HUES6 (cell line): ENCODE data around the gene HDAC10.

ENCODE experiments used
- H3K27ac ChIP-seq: 2 replicates; pipeline ENCODE4 v1.7.0; 2013; ENCODE audit warnings: low read depth, mild to moderate bottlenecking, low read length, inconsistent platforms
- H3K27me3 ChIP-seq: 2 replicates; pipeline ENCODE4 v1.6.1; 2013; ENCODE audit warnings: low read length; ENCODE audit not compliant: control insufficient read depth, insufficient read depth
- H3K36me3 ChIP-seq: 2 replicates; pipeline ENCODE4 v1.6.1; 2013; ENCODE audit warnings: low read length; ENCODE audit not compliant: control insufficient read depth, insufficient read depth
- H3K4me1 ChIP-seq: 2 replicates; pipeline ENCODE4 v1.6.1; 2013; ENCODE audit warnings: low read length; ENCODE audit not compliant: control insufficient read depth, insufficient read depth
- H3K4me3 ChIP-seq: 2 replicates; pipeline ENCODE4 v1.5.1; 2013; ENCODE audit warnings: low read depth, low read length
- H3K9ac ChIP-seq: one replicate; pipeline ENCODE4 v1.6.1; 2013; ENCODE audit warnings: mild to moderate bottlenecking, low read length
- H3K9me3 ChIP-seq: 2 replicates; pipeline ENCODE4 v1.6.1; 2013; ENCODE audit warnings: low read depth, low read length; ENCODE audit not compliant: control insufficient read depth, insufficient read depth

Gene HDAC10

GRCh38 chr22:50226875-50227165, 24.2 kb downstream of the HDAC10 start:
- Histone ChIP-seq H3K4me3 (no peak overlapping the region), H3K27ac (no peak overlapping the region), H3K4me1 (no peaks in the 10 kb centered on the region), H3K9ac (no peak overlapping the region), H3K36me3 (peaks cover 34% of the 10 kb centered on the region), H3K27me3 (no peaks in the 10 kb centered on the region), H3K9me3 (no peaks in the 10 kb centered on the region)

GRCh38 chr22:50226063-50226874, 24.8 kb downstream of the HDAC10 start:
- Histone ChIP-seq H3K9ac (no peak overlapping the region), H3K36me3 (peaks cover 39% of the 10 kb centered on the region), H3K27ac (no peak overlapping the region), H3K4me1 (no peaks in the 10 kb centered on the region), H3K9me3 (no peaks in the 10 kb centered on the region), H3K4me3 (no peak overlapping the region), H3K27me3 (no peaks in the 10 kb centered on the region)

GRCh38 chr22:50225200-50225969, 25.7 kb downstream of the HDAC10 start:
- Histone ChIP-seq H3K27ac (no peak overlapping the region), H3K4me3 (no peak overlapping the region), H3K27me3 (no peaks in the 10 kb centered on the region), H3K36me3 (peaks cover 47% of the 10 kb centered on the region), H3K4me1 (no peaks in the 10 kb centered on the region), H3K9ac (no peak overlapping the region), H3K9me3 (no peaks in the 10 kb centered on the region)

GRCh38 chr22:50224071-50224470, 27.0 kb downstream of the HDAC10 start:
- no peaks in the 10 kb centered on the region for H3K27me3 ChIP-seq
- H3K9me3 ChIP-seq, result no peaks in the 10 kb centered on the region
- H3K36me3 ChIP-seq, result peaks cover 50% of the 10 kb centered on the region
- H3K4me1 ChIP-seq, result peaks cover 4% of the 10 kb centered on the region; the same call in 1 of the 2 replicates
- no peak overlapping the region for H3K4me3 ChIP-seq
- no peak overlapping the region for H3K27ac ChIP-seq
- no peak overlapping the region for H3K9ac ChIP-seq

- Histone ChIP-seq H3K4me1 (peaks cover 4% of the 10 kb centered on the region; the same call in 1 of the 2 replicates), H3K4me3 (no peak overlapping the region), H3K36me3 (peaks cover 65% of the 10 kb centered on the region), H3K9ac (no peak overlapping the region), H3K27ac (no peak overlapping the region), H3K27me3 (no peaks in the 10 kb centered on the region), H3K9me3 (no peaks in the 10 kb centered on the region)
These were observed 28.6 kb downstream of the HDAC10 start for GRCh38 chr22:50222508-50222907.

GRCh38 chr22:50221410-50222300, 29.4 kb downstream of the HDAC10 start:
- Histone ChIP-seq H3K9me3 (no peaks in the 10 kb centered on the region), H3K27me3 (no peaks in the 10 kb centered on the region), H3K9ac (no peak overlapping the region), H3K27ac (no peak overlapping the region), H3K4me1 (peaks cover 4% of the 10 kb centered on the region; the same call in 1 of the 2 replicates), H3K4me3 (no peak overlapping the region), H3K36me3 (peaks cover 73% of the 10 kb centered on the region)

GRCh38 chr22:50220603-50221409, 30.3 kb downstream of the HDAC10 start:
- Histone ChIP-seq H3K4me3 (no peak overlapping the region), H3K27me3 (no peaks in the 10 kb centered on the region), H3K9ac (no peak overlapping the region), H3K9me3 (no peaks in the 10 kb centered on the region), H3K36me3 (peaks cover 78% of the 10 kb centered on the region), H3K4me1 (peaks cover 4% of the 10 kb centered on the region; the same call in 1 of the 2 replicates), H3K27ac (no peak overlapping the region)

- Histone ChIP-seq H3K27me3 (no peaks in the 10 kb centered on the region), H3K9ac (no peak overlapping the region), H3K4me3 (no peak overlapping the region), H3K9me3 (no peaks in the 10 kb centered on the region), H3K27ac (no peak overlapping the region), H3K36me3 (peaks cover 81% of the 10 kb centered on the region), H3K4me1 (peaks cover 4% of the 10 kb centered on the region; the same call in 1 of the 2 replicates)
These were observed 31.1 kb downstream of the HDAC10 start for GRCh38 chr22:50219800-50220602.

GRCh38 chr22:50218996-50219727, 31.9 kb downstream of the HDAC10 start:
- H3K9me3 ChIP-seq, result no peaks in the 10 kb centered on the region
- no peak overlapping the region for H3K27ac ChIP-seq
- H3K36me3 ChIP-seq, result peaks cover 83% of the 10 kb centered on the region
- H3K27me3 ChIP-seq, result no peaks in the 10 kb centered on the region
- no peak overlapping the region for H3K9ac ChIP-seq
- H3K4me3 ChIP-seq, result no peak overlapping the region
- peaks cover 4% of the 10 kb centered on the region; the same call in 1 of the 2 replicates for H3K4me1 ChIP-seq
